ENCODE data around the gene RAB37.

The RAB37 gene

DNA sequence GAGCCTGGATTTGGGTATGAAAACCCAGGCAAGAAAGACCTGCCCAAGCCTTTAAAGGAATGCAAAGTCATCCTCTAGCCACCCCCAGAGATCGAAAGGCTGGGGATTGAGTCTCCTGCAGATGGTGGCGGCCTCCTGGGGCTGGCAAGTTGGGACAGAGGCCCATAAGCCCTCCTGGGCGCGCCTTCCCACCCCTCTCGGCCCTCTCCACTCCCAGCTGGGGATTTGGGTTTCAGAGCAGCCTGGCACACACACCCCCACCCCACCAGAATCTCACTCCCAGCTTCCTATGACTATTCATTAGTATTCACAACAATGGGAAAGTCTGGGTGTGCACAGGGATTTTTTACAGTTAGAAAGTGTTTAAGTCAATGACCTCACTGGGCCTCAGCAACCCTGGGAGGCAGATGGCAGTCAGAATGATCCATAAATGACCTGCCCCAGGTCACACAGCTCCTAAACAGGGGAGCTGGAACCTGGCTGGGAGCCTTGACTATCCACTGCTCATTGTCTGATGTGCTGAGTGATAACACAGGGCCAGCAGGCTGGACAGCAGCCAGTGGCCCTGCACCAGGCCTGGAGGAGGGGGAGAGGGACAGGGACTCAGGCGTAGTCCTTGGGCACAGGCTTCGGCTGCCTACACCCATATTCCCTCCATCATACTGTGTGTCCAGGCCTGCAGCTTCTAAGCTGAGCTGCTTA lies 23.5 kb downstream of the RAB37 start:
- FAIRE-seq = no peak
- DNase-seq (ENCODE audit: insufficient read length, low spot score) = no peak
- TF ChIP-seq, protein P1, sequence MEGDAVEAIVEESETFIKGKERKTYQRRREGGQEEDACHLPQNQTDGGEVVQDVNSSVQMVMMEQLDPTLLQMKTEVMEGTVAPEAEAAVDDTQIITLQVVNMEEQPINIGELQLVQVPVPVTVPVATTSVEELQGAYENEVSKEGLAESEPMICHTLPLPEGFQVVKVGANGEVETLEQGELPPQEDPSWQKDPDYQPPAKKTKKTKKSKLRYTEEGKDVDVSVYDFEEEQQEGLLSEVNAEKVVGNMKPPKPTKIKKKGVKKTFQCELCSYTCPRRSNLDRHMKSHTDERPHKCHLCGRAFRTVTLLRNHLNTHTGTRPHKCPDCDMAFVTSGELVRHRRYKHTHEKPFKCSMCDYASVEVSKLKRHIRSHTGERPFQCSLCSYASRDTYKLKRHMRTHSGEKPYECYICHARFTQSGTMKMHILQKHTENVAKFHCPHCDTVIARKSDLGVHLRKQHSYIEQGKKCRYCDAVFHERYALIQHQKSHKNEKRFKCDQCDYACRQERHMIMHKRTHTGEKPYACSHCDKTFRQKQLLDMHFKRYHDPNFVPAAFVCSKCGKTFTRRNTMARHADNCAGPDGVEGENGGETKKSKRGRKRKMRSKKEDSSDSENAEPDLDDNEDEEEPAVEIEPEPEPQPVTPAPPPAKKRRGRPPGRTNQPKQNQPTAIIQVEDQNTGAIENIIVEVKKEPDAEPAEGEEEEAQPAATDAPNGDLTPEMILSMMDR (IDR thresholded peaks at IDR 0.05; ENCODE audit: insufficient read depth, missing control alignments) = no peak

DNA sequence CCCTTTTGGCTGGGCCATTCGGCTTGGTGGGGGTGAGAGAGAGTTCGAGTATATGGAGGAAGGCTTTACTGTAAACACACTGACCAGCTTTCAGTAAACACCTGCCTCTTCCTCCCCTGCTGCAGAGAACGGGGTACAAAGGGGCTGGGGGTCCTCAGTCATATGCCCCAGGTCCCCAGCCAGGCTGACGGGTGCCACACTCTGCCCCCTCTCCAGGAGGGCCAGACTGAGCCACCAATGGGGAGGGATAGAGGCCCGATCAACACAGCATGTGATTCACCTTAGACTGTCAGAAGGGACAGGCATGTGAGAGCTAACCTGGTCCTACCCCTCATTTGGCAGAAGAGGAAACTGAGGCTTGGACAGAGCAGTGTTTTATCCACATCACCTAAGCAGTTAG lies 24.4 kb downstream of the RAB37 start:
- DNase-seq (ENCODE audit: insufficient read length, low spot score) (no peak), FAIRE-seq (no peak)
- TF ChIP-seq, protein P1 (IDR thresholded peaks at IDR 0.05; ENCODE audit: insufficient read depth, missing control alignments) = no peak

GRCh38 chr17:74761931-74762330 lies 24.9 kb downstream of the RAB37 start:
- TF ChIP-seq, protein P1 (IDR thresholded peaks at IDR 0.05; ENCODE audit: insufficient read depth, missing control alignments) = no peak
- no peak for DNase-seq (ENCODE audit: insufficient read length, low spot score)
- no peak for FAIRE-seq

DNA sequence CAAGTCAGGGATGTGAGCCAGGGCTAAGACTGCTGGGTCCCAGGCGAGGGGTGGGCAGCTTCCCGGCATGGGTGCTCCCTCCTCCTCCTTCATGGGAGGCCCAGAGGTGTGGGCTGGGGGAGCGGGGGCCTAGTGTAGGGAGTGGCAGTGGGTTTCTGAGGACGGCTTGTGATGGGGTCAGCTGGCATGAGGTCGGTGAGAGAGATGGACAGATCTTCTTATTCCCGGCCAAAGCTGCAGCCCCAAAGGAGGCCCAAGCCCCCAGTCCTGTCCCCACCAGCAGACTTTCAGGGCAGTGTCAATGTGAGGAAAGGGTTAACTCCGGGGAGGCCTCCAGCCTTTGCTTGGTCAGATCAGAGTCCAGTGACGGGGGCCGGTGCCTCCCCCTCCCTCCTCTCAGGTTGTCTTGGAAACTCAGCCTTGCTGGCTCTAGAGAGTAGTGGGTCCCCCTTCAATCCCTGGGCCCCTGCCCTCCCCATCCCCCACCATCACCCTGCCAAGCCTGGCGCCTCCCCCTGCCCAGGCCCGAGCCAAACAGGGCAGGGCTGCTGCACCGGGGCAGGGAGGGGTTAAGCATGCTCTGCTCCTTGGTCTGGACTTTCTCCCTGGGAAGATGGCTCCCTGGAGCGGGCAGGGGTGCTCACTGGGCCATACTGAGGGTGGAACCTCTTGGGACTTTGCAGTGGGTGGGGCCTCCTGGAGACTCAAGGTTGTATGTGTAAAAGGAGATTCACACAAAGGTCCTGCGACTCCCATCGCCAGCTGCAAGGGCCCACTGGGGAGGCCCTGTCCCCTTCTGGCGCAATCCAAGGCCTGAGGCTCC lies 26.7 kb downstream of the RAB37 start:
- DNase-seq (ENCODE audit: insufficient read length, low spot score) = no peak
- TF ChIP-seq, protein P1 (IDR thresholded peaks at IDR 0.05; ENCODE audit: insufficient read depth, missing control alignments) = no peak
- no peak for FAIRE-seq

- no peak for FAIRE-seq
- DNase-seq (ENCODE audit: insufficient read length, low spot score) = no peak
- TF ChIP-seq, protein P1 (IDR thresholded peaks at IDR 0.05; ENCODE audit: insufficient read depth, missing control alignments) = no peak
Measured at GRCh38 chr17:74764751-74765286, 27.8 kb downstream of the RAB37 start.

DNA sequence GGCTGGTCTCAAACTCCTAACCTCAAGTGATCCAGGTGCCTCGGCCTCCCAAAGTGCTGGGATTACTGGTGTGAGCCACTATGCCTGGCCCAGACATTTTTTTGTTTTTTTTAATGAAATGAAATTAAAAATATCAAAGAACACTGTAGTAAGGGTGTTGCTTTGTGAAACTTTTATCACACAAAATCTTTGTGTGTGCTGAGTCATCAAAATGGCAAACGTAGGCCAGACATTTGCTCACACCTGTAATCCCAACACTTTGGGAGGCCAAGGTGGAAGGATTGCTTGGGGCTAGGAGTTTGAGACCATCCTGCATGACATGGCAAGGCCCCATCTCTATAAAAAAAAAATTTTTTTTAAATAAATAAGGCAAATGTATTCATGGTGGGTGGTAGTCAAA lies 29.4 kb downstream of the RAB37 start:
- FAIRE-seq = no peak
- no peak for DNase-seq (ENCODE audit: insufficient read length, low spot score)

More for the DNA sequence above, 29.4 kb downstream of the RAB37 start:
- TF ChIP-seq, protein P1 (IDR thresholded peaks at IDR 0.05; ENCODE audit: insufficient read depth, missing control alignments) = no peak

Data from D721Med (cell line).